HEK293 (cell line): ENCODE data around the gene CDC25C.

ENCODE experiments used
- CTCF ChIP-seq: fragments of 450-650 bp; formaldehyde crosslinking; IDR thresholded peaks from 2 replicates; pipeline ENCODE4 v1.5.1; 2016; ENCODE audit warnings: missing biosample characterization, missing genetic modification characterization
- KLF16 ChIP-seq: fragments of 450-650 bp; formaldehyde crosslinking; IDR thresholded peaks from 2 replicates; pipeline ENCODE4 v1.5.1; 2017; ENCODE audit warnings: missing biosample characterization, missing genetic modification characterization
- MYNN ChIP-seq: fragments of 450-650 bp; formaldehyde crosslinking; IDR thresholded peaks from 2 replicates; pipeline ENCODE4 v1.5.1; 2016; ENCODE audit warnings: missing biosample characterization, missing genetic modification characterization, borderline replicate concordance
- PBX3 ChIP-seq: sonication (generic); formaldehyde crosslinking; IDR thresholded peaks from 2 replicates; pipeline ENCODE4 v1.8.1; 2022; ENCODE audit warnings: mild to moderate bottlenecking, moderate library complexity, missing genetic modification reagents
- SCRT2 ChIP-seq: fragments of 450-650 bp; formaldehyde crosslinking; IDR thresholded peaks from 2 replicates; pipeline ENCODE4 v1.5.1; 2016; ENCODE audit warnings: missing biosample characterization, missing genetic modification characterization
- YY2 ChIP-seq: fragments of 450-650 bp; formaldehyde crosslinking; IDR thresholded peaks from 2 replicates; pipeline ENCODE4 v1.5.1; 2016; ENCODE audit warnings: missing biosample characterization, missing genetic modification characterization
- ZBTB21 ChIP-seq: fragments of 450-650 bp; formaldehyde crosslinking; IDR thresholded peaks from 2 replicates; pipeline ENCODE4 v1.5.1; 2017; ENCODE audit warnings: missing biosample characterization, missing genetic modification characterization
- ZBTB6 ChIP-seq: fragments of 450-650 bp; formaldehyde crosslinking; IDR thresholded peaks from 2 replicates; pipeline ENCODE4 v1.5.1; 2017; ENCODE audit warnings: missing biosample characterization, missing genetic modification characterization
- ZNF10 ChIP-seq: fragments of 450-650 bp; formaldehyde crosslinking; IDR thresholded peaks from 2 replicates; pipeline ENCODE4 v1.5.1; 2017; ENCODE audit warnings: missing biosample characterization, missing genetic modification characterization
- ZNF133 ChIP-seq: fragments of 450-650 bp; formaldehyde crosslinking; IDR thresholded peaks from 2 replicates; pipeline ENCODE4 v1.5.1; 2016; ENCODE audit warnings: missing biosample characterization, missing genetic modification characterization
- ZNF157 ChIP-seq: fragments of 450-650 bp; formaldehyde crosslinking; IDR thresholded peaks from 2 replicates; pipeline ENCODE4 v1.5.1; 2016; ENCODE audit warnings: missing biosample characterization, missing genetic modification characterization
- ZNF169 ChIP-seq: fragments of 450-650 bp; formaldehyde crosslinking; IDR thresholded peaks from 2 replicates; pipeline ENCODE4 v1.5.1; 2016; ENCODE audit warnings: missing biosample characterization, missing genetic modification characterization
- ZNF2 ChIP-seq: fragments of 450-650 bp; formaldehyde crosslinking; IDR thresholded peaks from 2 replicates; pipeline ENCODE4 v1.5.1; 2016; ENCODE audit warnings: missing biosample characterization, missing genetic modification characterization
- ZNF302 ChIP-seq: fragments of 450-650 bp; formaldehyde crosslinking; IDR thresholded peaks from 2 replicates; pipeline ENCODE4 v1.5.1; 2016; ENCODE audit warnings: missing biosample characterization, missing genetic modification characterization, low read depth
- ZNF335 ChIP-seq: fragments of 450-650 bp; formaldehyde crosslinking; conservative IDR thresholded peaks from 2 replicates; pipeline ENCODE4 v1.5.1; 2016; ENCODE audit warnings: missing biosample characterization, missing genetic modification characterization
- ZNF404 ChIP-seq: fragments of 450-650 bp; formaldehyde crosslinking; IDR thresholded peaks from 2 replicates; pipeline ENCODE4 v1.5.1; 2017; ENCODE audit warnings: missing biosample characterization, missing genetic modification characterization
- ZNF544 ChIP-seq: fragments of 450-650 bp; formaldehyde crosslinking; IDR thresholded peaks from 2 replicates; pipeline ENCODE4 v1.5.0; 2017; ENCODE audit warnings: missing biosample characterization, missing genetic modification characterization
- ZNF610 ChIP-seq: fragments of 450-650 bp; formaldehyde crosslinking; IDR thresholded peaks from 2 replicates; pipeline ENCODE4 v1.5.1; 2016; ENCODE audit warnings: missing biosample characterization, missing genetic modification characterization, borderline replicate concordance
- ZNF621 ChIP-seq: fragments of 450-650 bp; formaldehyde crosslinking; IDR thresholded peaks from 2 replicates; pipeline ENCODE4 v1.5.1; 2017; ENCODE audit warnings: missing biosample characterization, missing genetic modification characterization
- ZNF623 ChIP-seq: fragments of 450-650 bp; formaldehyde crosslinking; IDR thresholded peaks from 2 replicates; pipeline ENCODE4 v1.5.1; 2016; ENCODE audit warnings: missing biosample characterization, missing genetic modification characterization
- ZNF645 ChIP-seq: fragments of 450-650 bp; formaldehyde crosslinking; IDR thresholded peaks from 2 replicates; pipeline ENCODE4; 2016; ENCODE audit warnings: missing biosample characterization, missing genetic modification characterization
- ZNF664 ChIP-seq: fragments of 450-650 bp; formaldehyde crosslinking; IDR thresholded peaks from 2 replicates; pipeline ENCODE4 v1.5.1; 2016; ENCODE audit warnings: missing biosample characterization, missing genetic modification characterization
- ZNF707 ChIP-seq: fragments of 450-650 bp; formaldehyde crosslinking; IDR thresholded peaks from 2 replicates; pipeline ENCODE4 v1.5.1; 2016; ENCODE audit warnings: missing biosample characterization, missing genetic modification characterization
- ZSCAN23 ChIP-seq: fragments of 450-650 bp; formaldehyde crosslinking; IDR thresholded peaks from 2 replicates; pipeline ENCODE4 v1.5.1; 2016; ENCODE audit warnings: missing biosample characterization, missing genetic modification characterization
- TF ChIP-seq, protein P1 (sequence below): fragments of 450-650 bp; formaldehyde crosslinking; IDR thresholded peaks from 2 replicates; pipeline ENCODE4 v1.5.1; 2017; ENCODE audit warnings: missing biosample characterization, missing genetic modification characterization
- TF ChIP-seq, protein P2 (sequence below): fragments of 450-650 bp; formaldehyde crosslinking; IDR thresholded peaks from 2 replicates; pipeline ENCODE4 v1.5.1; 2016; ENCODE audit warnings: missing biosample characterization, missing genetic modification characterization
- TF ChIP-seq, protein P3 (sequence below): fragments of 450-650 bp; formaldehyde crosslinking; IDR thresholded peaks from 2 replicates; pipeline ENCODE4 v1.5.1; 2016; ENCODE audit warnings: missing biosample characterization, missing genetic modification characterization
- TF ChIP-seq, protein P4 (sequence below): fragments of 450-650 bp; formaldehyde crosslinking; IDR thresholded peaks from 2 replicates; pipeline ENCODE4 v1.5.0; 2017; ENCODE audit warnings: missing biosample characterization, missing genetic modification characterization, borderline replicate concordance

Gene CDC25C

DNA sequence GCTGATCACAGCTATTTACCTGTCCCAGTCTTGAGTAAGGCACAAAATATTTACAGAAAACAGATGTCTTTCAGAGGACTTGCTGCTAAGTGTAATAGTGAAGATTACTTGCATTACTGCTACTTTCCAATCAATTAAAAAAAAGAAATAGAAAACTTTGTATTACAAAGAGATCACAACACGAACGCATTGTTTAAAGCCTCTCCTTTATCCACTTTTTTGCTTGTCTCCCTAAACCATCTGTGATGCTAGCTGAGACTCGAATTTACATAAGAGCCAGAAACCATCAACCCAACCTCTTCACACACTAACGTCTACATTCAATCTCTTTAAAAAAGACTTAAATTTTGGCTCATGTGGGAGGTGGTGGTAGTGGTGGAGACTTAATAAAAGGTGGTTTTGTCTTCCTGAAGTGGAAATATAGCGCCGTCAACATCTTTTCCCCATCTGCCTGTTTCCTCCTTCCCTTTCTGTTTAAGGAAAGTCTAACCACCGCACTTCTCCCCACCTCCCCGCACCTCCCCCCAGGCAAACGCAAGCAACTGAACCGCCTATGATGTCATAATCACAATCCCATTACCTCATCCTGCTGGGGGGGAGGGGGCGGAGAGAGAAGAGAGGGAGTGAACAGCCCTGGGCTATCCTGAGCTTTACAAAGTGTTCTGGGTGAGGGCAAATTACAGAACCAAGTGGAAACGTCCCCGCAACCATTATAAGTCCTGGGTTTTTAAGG is 5.5 kb upstream of the CDC25C start (continued):
- TF ChIP-seq PBX3 (CRISPR knock-in tag): no peak
- TF ChIP-seq KLF16 (tag by site-specific recombination): peak; percentile 84
- peak; percentile 99 for TF ChIP-seq ZNF335 (tag by site-specific recombination)
- no peak for TF ChIP-seq ZNF133 (tag by site-specific recombination)
- TF ChIP-seq ZNF302: no peak
- no peak for TF ChIP-seq ZNF10
- TF ChIP-seq ZNF645 (tag by site-specific recombination): no peak
- peak; percentile 87 for TF ChIP-seq ZNF2 (tag by site-specific recombination)
- TF ChIP-seq ZNF621 (tag by site-specific recombination): no peak
- no peak for TF ChIP-seq ZNF707 (tag by site-specific recombination)
- TF ChIP-seq MYNN (tag by site-specific recombination): no peak
- TF ChIP-seq ZNF664: no peak; the same call in 1 of the 2 replicates
- TF ChIP-seq, protein P1, sequence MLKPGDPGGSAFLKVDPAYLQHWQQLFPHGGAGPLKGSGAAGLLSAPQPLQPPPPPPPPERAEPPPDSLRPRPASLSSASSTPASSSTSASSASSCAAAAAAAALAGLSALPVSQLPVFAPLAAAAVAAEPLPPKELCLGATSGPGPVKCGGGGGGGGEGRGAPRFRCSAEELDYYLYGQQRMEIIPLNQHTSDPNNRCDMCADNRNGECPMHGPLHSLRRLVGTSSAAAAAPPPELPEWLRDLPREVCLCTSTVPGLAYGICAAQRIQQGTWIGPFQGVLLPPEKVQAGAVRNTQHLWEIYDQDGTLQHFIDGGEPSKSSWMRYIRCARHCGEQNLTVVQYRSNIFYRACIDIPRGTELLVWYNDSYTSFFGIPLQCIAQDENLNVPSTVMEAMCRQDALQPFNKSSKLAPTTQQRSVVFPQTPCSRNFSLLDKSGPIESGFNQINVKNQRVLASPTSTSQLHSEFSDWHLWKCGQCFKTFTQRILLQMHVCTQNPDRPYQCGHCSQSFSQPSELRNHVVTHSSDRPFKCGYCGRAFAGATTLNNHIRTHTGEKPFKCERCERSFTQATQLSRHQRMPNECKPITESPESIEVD: no peak
- TF ChIP-seq, protein P2, sequence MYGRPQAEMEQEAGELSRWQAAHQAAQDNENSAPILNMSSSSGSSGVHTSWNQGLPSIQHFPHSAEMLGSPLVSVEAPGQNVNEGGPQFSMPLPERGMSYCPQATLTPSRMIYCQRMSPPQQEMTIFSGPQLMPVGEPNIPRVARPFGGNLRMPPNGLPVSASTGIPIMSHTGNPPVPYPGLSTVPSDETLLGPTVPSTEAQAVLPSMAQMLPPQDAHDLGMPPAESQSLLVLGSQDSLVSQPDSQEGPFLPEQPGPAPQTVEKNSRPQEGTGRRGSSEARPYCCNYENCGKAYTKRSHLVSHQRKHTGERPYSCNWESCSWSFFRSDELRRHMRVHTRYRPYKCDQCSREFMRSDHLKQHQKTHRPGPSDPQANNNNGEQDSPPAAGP (tag by site-specific recombination): peak; percentile 88
- TF ChIP-seq, protein P3, sequence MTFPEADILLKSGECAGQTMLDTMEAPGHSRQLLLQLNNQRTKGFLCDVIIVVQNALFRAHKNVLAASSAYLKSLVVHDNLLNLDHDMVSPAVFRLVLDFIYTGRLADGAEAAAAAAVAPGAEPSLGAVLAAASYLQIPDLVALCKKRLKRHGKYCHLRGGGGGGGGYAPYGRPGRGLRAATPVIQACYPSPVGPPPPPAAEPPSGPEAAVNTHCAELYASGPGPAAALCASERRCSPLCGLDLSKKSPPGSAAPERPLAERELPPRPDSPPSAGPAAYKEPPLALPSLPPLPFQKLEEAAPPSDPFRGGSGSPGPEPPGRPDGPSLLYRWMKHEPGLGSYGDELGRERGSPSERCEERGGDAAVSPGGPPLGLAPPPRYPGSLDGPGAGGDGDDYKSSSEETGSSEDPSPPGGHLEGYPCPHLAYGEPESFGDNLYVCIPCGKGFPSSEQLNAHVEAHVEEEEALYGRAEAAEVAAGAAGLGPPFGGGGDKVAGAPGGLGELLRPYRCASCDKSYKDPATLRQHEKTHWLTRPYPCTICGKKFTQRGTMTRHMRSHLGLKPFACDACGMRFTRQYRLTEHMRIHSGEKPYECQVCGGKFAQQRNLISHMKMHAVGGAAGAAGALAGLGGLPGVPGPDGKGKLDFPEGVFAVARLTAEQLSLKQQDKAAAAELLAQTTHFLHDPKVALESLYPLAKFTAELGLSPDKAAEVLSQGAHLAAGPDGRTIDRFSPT (tag by site-specific recombination): no peak
- no peak for TF ChIP-seq ZNF544 (tag by site-specific recombination)
- TF ChIP-seq ZNF623 (tag by site-specific recombination): no peak
- TF ChIP-seq ZNF169: no peak
- no peak for TF ChIP-seq CTCF (tag by site-specific recombination)
- peak; percentile 68 for TF ChIP-seq ZNF610 (tag by site-specific recombination)
- TF ChIP-seq SCRT2 (tag by site-specific recombination): no peak
- no peak for TF ChIP-seq YY2 (tag by site-specific recombination)
- TF ChIP-seq ZBTB21 (tag by site-specific recombination): peak; percentile 100
- TF ChIP-seq ZBTB6 (tag by site-specific recombination): 0 out of 2 replicates have a peak, but pooled peaks have one; percentile 42
- no peak for TF ChIP-seq ZNF404 (tag by site-specific recombination)
- TF ChIP-seq, protein P4, sequence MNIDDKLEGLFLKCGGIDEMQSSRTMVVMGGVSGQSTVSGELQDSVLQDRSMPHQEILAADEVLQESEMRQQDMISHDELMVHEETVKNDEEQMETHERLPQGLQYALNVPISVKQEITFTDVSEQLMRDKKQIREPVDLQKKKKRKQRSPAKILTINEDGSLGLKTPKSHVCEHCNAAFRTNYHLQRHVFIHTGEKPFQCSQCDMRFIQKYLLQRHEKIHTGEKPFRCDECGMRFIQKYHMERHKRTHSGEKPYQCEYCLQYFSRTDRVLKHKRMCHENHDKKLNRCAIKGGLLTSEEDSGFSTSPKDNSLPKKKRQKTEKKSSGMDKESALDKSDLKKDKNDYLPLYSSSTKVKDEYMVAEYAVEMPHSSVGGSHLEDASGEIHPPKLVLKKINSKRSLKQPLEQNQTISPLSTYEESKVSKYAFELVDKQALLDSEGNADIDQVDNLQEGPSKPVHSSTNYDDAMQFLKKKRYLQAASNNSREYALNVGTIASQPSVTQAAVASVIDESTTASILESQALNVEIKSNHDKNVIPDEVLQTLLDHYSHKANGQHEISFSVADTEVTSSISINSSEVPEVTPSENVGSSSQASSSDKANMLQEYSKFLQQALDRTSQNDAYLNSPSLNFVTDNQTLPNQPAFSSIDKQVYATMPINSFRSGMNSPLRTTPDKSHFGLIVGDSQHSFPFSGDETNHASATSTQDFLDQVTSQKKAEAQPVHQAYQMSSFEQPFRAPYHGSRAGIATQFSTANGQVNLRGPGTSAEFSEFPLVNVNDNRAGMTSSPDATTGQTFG (tag by site-specific recombination): no peak
- TF ChIP-seq ZSCAN23 (tag by site-specific recombination): no peak; the same call in 1 of the 2 replicates
- TF ChIP-seq ZNF157: no peak
